Left ventricle myocardium inferior (tissue), 1 donor: ENCODE measurements around the gene NPHS1. TPM values are rescaled to one million over a fixed set of nuclear protein-coding genes. Genes with fewer than 3 reads are reported as not detected.
"Not testable (repeated sequence)": the region's sequence is repeated elsewhere in the genome, so short reads cannot be mapped to it uniquely, and the experiment has no call there.

Source experiments
- DNase-seq: peaks from one replicate; pipeline ENCODE4 v3.0.0-alpha.2; 2020
- H3K27ac ChIP-seq: fragments of 200-600 bp; replicated peaks from 2 replicates; pipeline ENCODE4 v1.8.0; 2021
- H3K27me3 ChIP-seq: fragments of 200-600 bp; 2 replicates; pipeline ENCODE4 v1.8.0; 2021; ENCODE audit warnings: low read depth
- H3K36me3 ChIP-seq: fragments of 200-600 bp; 2 replicates; pipeline ENCODE4 v1.8.0; 2021
- H3K4me1 ChIP-seq: fragments of 200-600 bp; 2 replicates; pipeline ENCODE4 v1.8.0; 2021
- H3K4me3 ChIP-seq: fragments of 200-600 bp; 2 replicates; pipeline ENCODE4 v1.8.0; 2021; ENCODE audit warnings: mild to moderate bottlenecking, moderate library complexity
- H3K9me3 ChIP-seq: fragments of 200-600 bp; replicated peaks from 2 replicates; pipeline ENCODE4 v1.8.0; 2021
- CTCF ChIP-seq: fragments of 200-600 bp; IDR thresholded peaks from 2 replicates; pipeline ENCODE4 v1.8.0; 2021; ENCODE audit warnings: antibody characterized with exemption, mild to moderate bottlenecking, borderline replicate concordance
- intact Hi-C: fragments of 100-400 bp; cut with micrococcal nuclease; formaldehyde crosslinking; loops from one replicate; pipeline ENCODE4 v1.11.0; 2022
- total RNA-seq: library from RNA; stranded (reverse); fragmentation: NEBNext Ultra II Directional; extraction: Animal tissue kit (Norgen Biotek cat#: 25700); gene quantifications from one replicate; pipeline ENCODE4 v1.2.1, GENCODE V29; 2021
- donor health status: DM: no; HTN: yes; CAD: no; lungs with severe emphysema.

The NPHS1 gene
- total RNA-seq, 1 donor from 2014 or later = not detected

- DNase-seq = no peak
- no peak for TF ChIP-seq CTCF
- Histone ChIP-seq H3K27ac (no peak overlapping the region), H3K36me3 (no peaks in the 10 kb centered on the region), H3K4me1 (peaks cover 24% of the 10 kb centered on the region), H3K9me3 (no peaks in the 10 kb centered on the region), H3K27me3 (peaks cover 36% of the 10 kb centered on the region), H3K4me3 (no peak overlapping the region)
- intact Hi-C loops = no loop called here
Observed at GRCh38 chr19:35872180-35872579, 19.9 kb upstream of the NPHS1 start.

- Histone ChIP-seq H3K27ac (no peak overlapping the region), H3K9me3 (no peaks in the 10 kb centered on the region), H3K36me3 (no peaks in the 10 kb centered on the region), H3K4me1 (peaks cover 24% of the 10 kb centered on the region), H3K27me3 (peaks cover 42% of the 10 kb centered on the region), H3K4me3 (no peak overlapping the region)
- DNase-seq = no peak
- intact Hi-C loops = no loop called here
- TF ChIP-seq CTCF = no peak
Observed at GRCh38 chr19:35871611-35872010, 19.3 kb upstream of the NPHS1 start.

- Histone ChIP-seq H3K4me1 (peaks cover 24% of the 10 kb centered on the region), H3K9me3 (no peaks in the 10 kb centered on the region), H3K27me3 (peaks cover 50% of the 10 kb centered on the region), H3K4me3 (no peak overlapping the region), H3K27ac (no peak overlapping the region), H3K36me3 (no peaks in the 10 kb centered on the region)
- no peak for DNase-seq
- no peak for TF ChIP-seq CTCF
- intact Hi-C loops = no loop called here
Observed at GRCh38 chr19:35870798-35871197, 18.5 kb upstream of the NPHS1 start.

- DNase-seq, intact Hi-C loops, H3K36me3 ChIP-seq, H3K9me3 ChIP-seq, H3K27ac ChIP-seq: not testable (repeated sequence)
- Histone ChIP-seq H3K4me1 (peaks cover 24% of the 10 kb centered on the region), H3K4me3 (peak overlapping the region; percentile 75), H3K27me3 (peaks cover 56% of the 10 kb centered on the region)
Observed at GRCh38 chr19:35870124-35870736, 17.9 kb upstream of the NPHS1 start.

- Histone ChIP-seq H3K27ac (no peak overlapping the region), H3K27me3 (peaks cover 63% of the 10 kb centered on the region), H3K4me3 (peak overlapping the region; percentile 75), H3K36me3 (no peaks in the 10 kb centered on the region), H3K9me3 (no peaks in the 10 kb centered on the region), H3K4me1 (peaks cover 24% of the 10 kb centered on the region)
- intact Hi-C loops = no loop called here
- DNase-seq = peak; percentile 67
- no peak for TF ChIP-seq CTCF
Observed at GRCh38 chr19:35869327-35870123, 17.2 kb upstream of the NPHS1 start.

GRCh38 chr19:35868823-35869326, 16.6 kb upstream of the NPHS1 start:
- H3K4me3 ChIP-seq = peak overlapping the region; percentile 75
- H3K27ac ChIP-seq = peak overlapping the region; percentile 40
- no peaks in the 10 kb centered on the region for H3K36me3 ChIP-seq
- peaks cover 68% of the 10 kb centered on the region for H3K27me3 ChIP-seq
- intact Hi-C loops = no loop called here
- no peak for TF ChIP-seq CTCF
- H3K9me3 ChIP-seq = no peaks in the 10 kb centered on the region
- no peak for DNase-seq
- H3K4me1 ChIP-seq = peaks cover 24% of the 10 kb centered on the region
